HepG2 (cell line): Measurements from ENCODE around the gene AADACL4. TPM values are rescaled to one million over a fixed set of nuclear protein-coding genes. Genes with fewer than 3 reads are reported as not detected.
A peak's percentile ranks its signal among the peaks of the same experiment; 100 is the strongest.

Source experiments
- BRF2 ChIP-seq: sonication (generic); formaldehyde crosslinking; IDR thresholded peaks from 2 replicates; pipeline ENCODE4 v1.8.1; 2022; ENCODE audit warnings: mild to moderate bottlenecking, missing genetic modification reagents
- DBP ChIP-seq: sonication (generic); formaldehyde crosslinking; IDR thresholded peaks from 2 replicates; pipeline ENCODE4 v1.4.0; 2020; ENCODE audit warnings: missing genetic modification reagents; ENCODE audit errors: not compliant biosample characterization
- GPBP1L1 ChIP-seq: sonication (generic); formaldehyde crosslinking; IDR thresholded peaks from 2 replicates; pipeline ENCODE4 v1.5.0; 2020; ENCODE audit warnings: mild to moderate bottlenecking, missing genetic modification reagents
- HDAC1 ChIP-seq: sonication (generic); formaldehyde crosslinking; IDR thresholded peaks from 2 replicates; pipeline ENCODE4 v1.5.1; 2020; ENCODE audit warnings: mild to moderate bottlenecking, missing genetic modification reagents
- JUN ChIP-seq: sonication (generic); formaldehyde crosslinking; IDR thresholded peaks from 2 replicates; pipeline ENCODE4 v1.4.0; 2020; ENCODE audit warnings: mild to moderate bottlenecking, missing genetic modification reagents
- JUNB ChIP-seq: sonication (generic); formaldehyde crosslinking; IDR thresholded peaks from 2 replicates; pipeline ENCODE4 v1.8.0; 2022; ENCODE audit warnings: missing genetic modification reagents, mild to moderate bottlenecking, borderline replicate concordance
- MIXL1 ChIP-seq: IDR thresholded peaks from 2 replicates; pipeline ENCODE4 v1.6.1; 2016
- MTERF4 ChIP-seq: sonication (generic); formaldehyde crosslinking; IDR thresholded peaks from 2 replicates; pipeline ENCODE4 v1.8.0; 2023; ENCODE audit warnings: mild to moderate bottlenecking, missing genetic modification reagents
- RFX1 ChIP-seq: fragments of 450-650 bp; IDR thresholded peaks from 2 replicates; pipeline ENCODE4 v1.6.1; 2017
- SALL2 ChIP-seq: sonication (generic); formaldehyde crosslinking; IDR thresholded peaks from 2 replicates; pipeline ENCODE4 v1.8.1; 2023; ENCODE audit warnings: mild to moderate bottlenecking, missing genetic modification reagents, inconsistent platforms
- SAP130 ChIP-seq: IDR thresholded peaks from 2 replicates; pipeline ENCODE4 v1.6.1; 2016; ENCODE audit warnings: low read depth
- ZBTB1 ChIP-seq: sonication (generic); formaldehyde crosslinking; IDR thresholded peaks from 2 replicates; pipeline ENCODE4 v1.4.0; 2020; ENCODE audit warnings: missing genetic modification reagents, borderline replicate concordance
- ZHX1 ChIP-seq: sonication (generic); formaldehyde crosslinking; IDR thresholded peaks from 2 replicates; pipeline ENCODE4 v1.8.1; 2022; ENCODE audit warnings: low read depth, mild to moderate bottlenecking, missing genetic modification reagents
- ZNF121 ChIP-seq: sonication (generic); formaldehyde crosslinking; IDR thresholded peaks from 2 replicates; pipeline ENCODE4 v1.5.0; 2020; ENCODE audit warnings: mild to moderate bottlenecking, missing genetic modification reagents
- ZNF33B ChIP-seq: sonication (generic); formaldehyde crosslinking; IDR thresholded peaks from 2 replicates; pipeline ENCODE4 v1.5.1; 2020; ENCODE audit warnings: mild to moderate bottlenecking, missing genetic modification reagents
- ZNF367 ChIP-seq: sonication (generic); formaldehyde crosslinking; IDR thresholded peaks from 2 replicates; pipeline ENCODE4 v1.4.0; 2020; ENCODE audit warnings: missing genetic modification reagents, borderline replicate concordance
- ZNF580 ChIP-seq: IDR thresholded peaks from 2 replicates; pipeline ENCODE4 v1.6.1; 2016; ENCODE audit warnings: low read depth, borderline replicate concordance
- ZNF616 ChIP-seq: sonication (generic); formaldehyde crosslinking; IDR thresholded peaks from 2 replicates; pipeline ENCODE4 v1.5.0; 2020; ENCODE audit warnings: low read depth, mild to moderate bottlenecking, missing genetic modification reagents
- ZNF747 ChIP-seq: sonication (generic); formaldehyde crosslinking; IDR thresholded peaks from 2 replicates; pipeline ENCODE4 v1.8.1; 2023; ENCODE audit warnings: missing genetic modification reagents, mild to moderate bottlenecking, borderline replicate concordance
- ZNF788 ChIP-seq: sonication (generic); formaldehyde crosslinking; IDR thresholded peaks from 2 replicates; pipeline ENCODE4 v1.5.0; 2020; ENCODE audit warnings: mild to moderate bottlenecking, missing genetic modification reagents, borderline replicate concordance
- ZSCAN30 ChIP-seq: sonication (generic); formaldehyde crosslinking; IDR thresholded peaks from 2 replicates; pipeline ENCODE4 v1.5.0; 2020; ENCODE audit warnings: mild to moderate bottlenecking, missing genetic modification reagents
- polyA plus RNA-seq, 8 experiments: library from polyadenylated mRNA; depleted of rRNA in 3 of 8; stranded (reverse) in 7 of 8; unstranded in 1 of 8; fragments of >200 nt; fragmentation: Illumina TruSeq in 4 of 8; extraction: Trizol in 4 of 8; gene quantifications; 2 replicates each; pipeline versions ENCODE4 v1.2.1 to v1.2.3, GENCODE V29; 2011 to 2016; ENCODE audit warnings: low read depth in 4 of 8, missing spikeins in 1 of 8, mixed read lengths in 1 of 8; ENCODE audit not compliant: insufficient read depth in 1 of 8
- total RNA-seq, 5 experiments: library from RNA; depleted of rRNA; stranded (reverse); fragments of >200 nt; fragmentation: Illumina TruSeq; extraction: Trizol; gene quantifications; 2 replicates each; pipeline ENCODE4 v1.2.3, GENCODE V29; 2016; ENCODE audit warnings: low read depth in 1 of 5

The AADACL4 gene
- total and polyA plus RNA-seq, 2 of the 13 experiments (the other 11 are each of a cell fraction or from before 2014, with no cell fraction given) = not detected

GRCh38 chr1:12618965-12619791 is 24.7 kb upstream of the AADACL4 start (continued):
- TF ChIP-seq JUN (CRISPR knock-in tag) = 0 out of 2 replicates have a peak, but pooled peaks have one; percentile 85
- TF ChIP-seq JUNB (CRISPR knock-in tag) = peak; percentile 96
- TF ChIP-seq HDAC1 (CRISPR knock-in tag) = peak; percentile 90
- TF ChIP-seq BRF2 = no peak
- peak; percentile 97 for TF ChIP-seq SAP130 (CRISPR knock-in tag)
- no peak for TF ChIP-seq ZNF367
- no peak; the same call in 1 of the 2 replicates for TF ChIP-seq ZNF33B (CRISPR knock-in tag)
- TF ChIP-seq SALL2 (CRISPR knock-in tag) = no peak
- no peak for TF ChIP-seq RFX1
- peak; percentile 87 for TF ChIP-seq ZNF747 (CRISPR knock-in tag)
- peak; percentile 11; the same call in 1 of the 2 replicates for TF ChIP-seq ZBTB1
- TF ChIP-seq ZHX1 (CRISPR knock-in tag) = no peak; the same call in 1 of the 2 replicates
- TF ChIP-seq ZNF788 (CRISPR knock-in tag) = peak; percentile 87
- peak; percentile 97 for TF ChIP-seq ZNF121 (CRISPR knock-in tag)
- TF ChIP-seq ZNF616 (CRISPR knock-in tag) = peak; percentile 47; the same call in 1 of the 2 replicates
- no peak for TF ChIP-seq MTERF4
- TF ChIP-seq ZSCAN30 (CRISPR knock-in tag) = no peak
- TF ChIP-seq DBP (CRISPR knock-in tag) = no peak
- TF ChIP-seq MIXL1 (CRISPR knock-in tag) = peak; percentile 92
- TF ChIP-seq GPBP1L1 = no peak
- peak; percentile 87; the same call in 1 of the 2 replicates for TF ChIP-seq ZNF580 (CRISPR knock-in tag)
